Neural cell (in vitro differentiated cells): Measurements from ENCODE around the gene MANBA. TPM values are rescaled to one million over a fixed set of nuclear protein-coding genes. Genes with fewer than 3 reads are reported as not detected.
"Not testable (repeated sequence)": the region's sequence is repeated elsewhere in the genome, so short reads cannot be mapped to it uniquely, and the experiment has no call there.

Source experiments
- H2AFZ ChIP-seq: fragments of 200-600, 300-800 bp; sonication (generic), shearing (Covaris generic); 2 replicates; pipeline ENCODE4 v1.6.0; 2014; ENCODE audit warnings: low read depth, mild to moderate bottlenecking, antibody characterized with exemption, low read length, moderate library complexity
- H3F3A ChIP-seq: fragments of 200-600 bp; shearing (Covaris generic); 2 replicates; pipeline ENCODE4 v1.6.1; 2016; ENCODE audit warnings: mild to moderate bottlenecking, moderate library complexity, mixed read lengths, antibody characterized with exemption, low read length; ENCODE audit not compliant: insufficient read depth, poor library complexity, severe bottlenecking
- H3K27ac ChIP-seq: fragments of 200-600, 300-800 bp; sonication (generic), shearing (Covaris generic); 2 replicates; pipeline ENCODE4 v1.5.1; 2014; ENCODE audit warnings: mild to moderate bottlenecking, low read length, moderate library complexity
- H3K27me3 ChIP-seq: fragments of 300-800, 200-600 bp; sonication (generic), shearing (Covaris generic); 2 replicates; pipeline ENCODE4 v1.6.0; 2014; ENCODE audit warnings: mild to moderate bottlenecking, low read depth, low read length, moderate library complexity; ENCODE audit not compliant: insufficient read depth
- H3K36me3 ChIP-seq: fragments of 300-800, 200-600 bp; sonication (generic), shearing (Covaris generic); 2 replicates; pipeline ENCODE4 v1.5.1; 2014; ENCODE audit warnings: mild to moderate bottlenecking, antibody characterized with exemption, low read length, moderate library complexity; ENCODE audit not compliant: insufficient read depth
- H3K4me2 ChIP-seq: fragments of 300-800, 200-600 bp; sonication (generic), shearing (Covaris generic); 2 replicates; pipeline ENCODE4 v1.6.0; 2014; ENCODE audit warnings: mild to moderate bottlenecking, low read length
- H3K4me3 ChIP-seq: fragments of 300-800, 200-600 bp; sonication (generic), shearing (Covaris generic); 2 replicates; pipeline ENCODE4 v1.5.1; 2014; ENCODE audit warnings: mild to moderate bottlenecking, low read length, moderate library complexity
- H3K79me2 ChIP-seq: fragments of 200-600 bp; shearing (Covaris generic); replicated peaks from 2 replicates; pipeline ENCODE4 v1.6.0; 2014; ENCODE audit warnings: mild to moderate bottlenecking, low read length, moderate library complexity; ENCODE audit not compliant: insufficient read depth
- H3K9ac ChIP-seq: fragments of 300-800, 200-600 bp; sonication (generic), shearing (Covaris generic); 2 replicates; pipeline ENCODE4 v1.6.1; 2016; ENCODE audit warnings: mild to moderate bottlenecking, low read length, mixed read lengths
- H3K9me2 ChIP-seq: fragments of 200-600 bp; shearing (Covaris generic); 2 replicates; pipeline ENCODE4 v1.6.1; 2016; ENCODE audit warnings: mild to moderate bottlenecking, low read length, mixed read lengths; ENCODE audit not compliant: insufficient read depth
- H3K9me3 ChIP-seq: fragments of 200-600, 300-800 bp; sonication (generic), shearing (Covaris generic); 2 replicates; pipeline ENCODE4 v1.6.1; 2016; ENCODE audit warnings: mild to moderate bottlenecking, mixed run types, low read length, moderate library complexity, mixed read lengths
- H4K20me1 ChIP-seq: fragments of 200-600 bp; shearing (Covaris generic); 2 replicates; pipeline ENCODE4 v1.6.1; 2016; ENCODE audit warnings: mild to moderate bottlenecking, mixed run types; ENCODE audit not compliant: insufficient read depth
- EP300 ChIP-seq: fragments of 450-650 bp; conservative IDR thresholded peaks from 2 replicates; pipeline ENCODE4 v1.6.1; 2014; ENCODE audit warnings: antibody characterized with exemption, mild to moderate bottlenecking, moderate library complexity; ENCODE audit not compliant: poor library complexity, severe bottlenecking
- EZH2 ChIP-seq: fragments of 200-600, 300-800 bp; shearing (Covaris generic), sonication (generic); IDR thresholded peaks from 2 replicates; pipeline ENCODE4 v1.6.1; 2014; ENCODE audit warnings: antibody characterized with exemption, low read length, borderline replicate concordance, mild to moderate bottlenecking; ENCODE audit not compliant: insufficient read depth, poor library complexity, severe bottlenecking
- MXI1 ChIP-seq: fragments of 450-650 bp; conservative IDR thresholded peaks from 2 replicates; pipeline ENCODE4 v1.6.1; 2014; ENCODE audit warnings: antibody characterized with exemption, mild to moderate bottlenecking; ENCODE audit not compliant: poor library complexity, severe bottlenecking
- POLR2AphosphoS5 ChIP-seq: IDR thresholded peaks from 2 replicates; pipeline ENCODE4 v1.6.1; 2012
- RAD21 ChIP-seq: fragments of 450-650 bp; conservative IDR thresholded peaks from 2 replicates; pipeline ENCODE4 v1.6.1; 2014; ENCODE audit warnings: antibody characterized with exemption, mild to moderate bottlenecking, moderate library complexity
- SMC3 ChIP-seq: fragments of 450-650 bp; conservative IDR thresholded peaks from 2 replicates; pipeline ENCODE4 v1.6.1; 2014; ENCODE audit warnings: antibody characterized with exemption, mild to moderate bottlenecking, moderate library complexity; ENCODE audit not compliant: poor library complexity
- TAF1 ChIP-seq: IDR thresholded peaks from 2 replicates; pipeline ENCODE4 v1.6.1; 2012; ENCODE audit warnings: low read depth
- polyA plus RNA-seq: library from polyadenylated mRNA; depleted of rRNA; stranded (reverse); fragments of >200 nt; gene quantifications from 2 replicates; pipeline ENCODE4 v1.2.3, GENCODE V29; 2014
- TF ChIP-seq, protein P1 (sequence below): IDR thresholded peaks from 2 replicates; pipeline ENCODE4 v1.6.1; 2012; ENCODE audit warnings: borderline replicate concordance
- TF ChIP-seq, protein P2 (sequence below): fragments of 450-650 bp; IDR thresholded peaks from 2 replicates; pipeline ENCODE4 v1.5.1; 2014; ENCODE audit warnings: antibody characterized with exemption, mild to moderate bottlenecking, moderate library complexity; ENCODE audit not compliant: poor library complexity, severe bottlenecking

The MANBA gene
- polyA plus RNA-seq, 1 donor from 2014 or later, result 43.8 TPM

DNA sequence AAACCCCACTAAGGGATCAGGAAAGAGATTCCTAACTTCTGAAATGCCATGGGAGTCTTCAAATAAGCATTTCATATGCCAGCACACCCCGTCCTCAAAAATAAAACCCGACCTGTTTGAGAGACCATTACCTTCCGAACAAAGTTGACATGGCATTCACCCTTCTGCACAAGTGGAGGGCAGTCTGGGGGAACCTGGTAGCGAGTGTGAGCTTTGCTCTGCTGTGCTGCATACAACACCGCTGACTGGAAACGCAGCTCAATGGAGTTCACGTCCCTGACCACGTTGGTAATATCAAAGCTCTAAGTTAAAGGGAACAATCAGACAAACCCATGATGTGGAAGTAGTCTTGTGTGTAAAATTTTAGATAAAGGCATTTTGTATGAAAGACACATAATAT lies 38.0 kb downstream of the MANBA start:
- H3K4me2 ChIP-seq, result no peak overlapping the region
- TF ChIP-seq, protein P1, sequence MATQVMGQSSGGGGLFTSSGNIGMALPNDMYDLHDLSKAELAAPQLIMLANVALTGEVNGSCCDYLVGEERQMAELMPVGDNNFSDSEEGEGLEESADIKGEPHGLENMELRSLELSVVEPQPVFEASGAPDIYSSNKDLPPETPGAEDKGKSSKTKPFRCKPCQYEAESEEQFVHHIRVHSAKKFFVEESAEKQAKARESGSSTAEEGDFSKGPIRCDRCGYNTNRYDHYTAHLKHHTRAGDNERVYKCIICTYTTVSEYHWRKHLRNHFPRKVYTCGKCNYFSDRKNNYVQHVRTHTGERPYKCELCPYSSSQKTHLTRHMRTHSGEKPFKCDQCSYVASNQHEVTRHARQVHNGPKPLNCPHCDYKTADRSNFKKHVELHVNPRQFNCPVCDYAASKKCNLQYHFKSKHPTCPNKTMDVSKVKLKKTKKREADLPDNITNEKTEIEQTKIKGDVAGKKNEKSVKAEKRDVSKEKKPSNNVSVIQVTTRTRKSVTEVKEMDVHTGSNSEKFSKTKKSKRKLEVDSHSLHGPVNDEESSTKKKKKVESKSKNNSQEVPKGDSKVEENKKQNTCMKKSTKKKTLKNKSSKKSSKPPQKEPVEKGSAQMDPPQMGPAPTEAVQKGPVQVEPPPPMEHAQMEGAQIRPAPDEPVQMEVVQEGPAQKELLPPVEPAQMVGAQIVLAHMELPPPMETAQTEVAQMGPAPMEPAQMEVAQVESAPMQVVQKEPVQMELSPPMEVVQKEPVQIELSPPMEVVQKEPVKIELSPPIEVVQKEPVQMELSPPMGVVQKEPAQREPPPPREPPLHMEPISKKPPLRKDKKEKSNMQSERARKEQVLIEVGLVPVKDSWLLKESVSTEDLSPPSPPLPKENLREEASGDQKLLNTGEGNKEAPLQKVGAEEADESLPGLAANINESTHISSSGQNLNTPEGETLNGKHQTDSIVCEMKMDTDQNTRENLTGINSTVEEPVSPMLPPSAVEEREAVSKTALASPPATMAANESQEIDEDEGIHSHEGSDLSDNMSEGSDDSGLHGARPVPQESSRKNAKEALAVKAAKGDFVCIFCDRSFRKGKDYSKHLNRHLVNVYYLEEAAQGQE, result no peak
- TF ChIP-seq EP300 (no peak), EZH2 (no peak), POLR2AphosphoS5 (no peak), MXI1 (no peak), SMC3 (no peak), RAD21 (no peak), TAF1 (no peak)
- TF ChIP-seq, protein P2, sequence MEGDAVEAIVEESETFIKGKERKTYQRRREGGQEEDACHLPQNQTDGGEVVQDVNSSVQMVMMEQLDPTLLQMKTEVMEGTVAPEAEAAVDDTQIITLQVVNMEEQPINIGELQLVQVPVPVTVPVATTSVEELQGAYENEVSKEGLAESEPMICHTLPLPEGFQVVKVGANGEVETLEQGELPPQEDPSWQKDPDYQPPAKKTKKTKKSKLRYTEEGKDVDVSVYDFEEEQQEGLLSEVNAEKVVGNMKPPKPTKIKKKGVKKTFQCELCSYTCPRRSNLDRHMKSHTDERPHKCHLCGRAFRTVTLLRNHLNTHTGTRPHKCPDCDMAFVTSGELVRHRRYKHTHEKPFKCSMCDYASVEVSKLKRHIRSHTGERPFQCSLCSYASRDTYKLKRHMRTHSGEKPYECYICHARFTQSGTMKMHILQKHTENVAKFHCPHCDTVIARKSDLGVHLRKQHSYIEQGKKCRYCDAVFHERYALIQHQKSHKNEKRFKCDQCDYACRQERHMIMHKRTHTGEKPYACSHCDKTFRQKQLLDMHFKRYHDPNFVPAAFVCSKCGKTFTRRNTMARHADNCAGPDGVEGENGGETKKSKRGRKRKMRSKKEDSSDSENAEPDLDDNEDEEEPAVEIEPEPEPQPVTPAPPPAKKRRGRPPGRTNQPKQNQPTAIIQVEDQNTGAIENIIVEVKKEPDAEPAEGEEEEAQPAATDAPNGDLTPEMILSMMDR, result no peak
- no peaks in the 10 kb centered on the region for H3K27me3 ChIP-seq
- H3K9me2 ChIP-seq, result no peaks in the 10 kb centered on the region
- H2AFZ ChIP-seq, result no peak overlapping the region
- H3K9me3 ChIP-seq, result peaks cover 3% of the 10 kb centered on the region
- H3K27ac ChIP-seq, result no peak overlapping the region
- H3K36me3 ChIP-seq, result peaks cover 9% of the 10 kb centered on the region
- H3K9ac ChIP-seq, result no peak overlapping the region
- no peaks in the 10 kb centered on the region for H4K20me1 ChIP-seq
- no peaks in the 10 kb centered on the region for H3F3A ChIP-seq
- no peak overlapping the region for H3K4me3 ChIP-seq
- H3K79me2 ChIP-seq, result no peaks in the 10 kb centered on the region

DNA sequence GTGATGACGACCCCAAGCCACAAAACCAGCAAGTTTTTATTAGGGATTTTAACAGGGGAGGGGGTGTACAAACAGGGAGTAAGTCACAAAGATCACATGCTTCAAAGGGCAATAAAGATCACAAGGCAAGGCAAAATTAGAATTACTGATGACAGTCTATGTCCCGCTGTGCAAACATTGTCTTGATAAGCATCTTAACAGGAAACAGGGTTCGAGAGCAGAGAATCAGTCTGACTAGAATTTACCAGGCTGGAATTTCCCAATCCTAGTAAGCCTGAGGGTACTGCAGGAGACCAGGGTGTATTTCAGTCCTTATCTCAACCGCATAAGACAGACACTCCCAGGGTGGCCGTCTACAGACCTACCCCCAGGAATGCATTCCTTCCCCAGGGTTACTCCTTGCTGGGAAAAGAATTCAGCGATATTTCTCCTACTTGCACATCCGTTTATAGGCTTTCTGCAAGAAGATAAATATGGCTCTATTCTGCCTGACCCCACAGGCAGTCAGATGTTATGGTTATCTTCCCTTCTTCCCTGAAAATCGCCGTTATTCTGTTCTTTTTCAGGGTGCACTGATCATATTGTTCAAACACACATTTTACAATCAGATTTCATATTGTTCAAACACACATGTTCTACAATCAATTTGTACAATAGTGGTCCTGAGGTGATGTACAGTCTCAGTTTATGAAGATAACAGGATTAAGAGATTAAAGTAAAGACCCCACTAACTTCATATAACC lies 41.8 kb downstream of the MANBA start:
- not testable (repeated sequence) for H3K4me2 ChIP-seq, H3F3A ChIP-seq

More for the DNA sequence above, 41.8 kb downstream of the MANBA start:
- not testable (repeated sequence) for H3K27me3 ChIP-seq, H2AFZ ChIP-seq, H3K79me2 ChIP-seq, H3K27ac ChIP-seq, H3K9ac ChIP-seq, H3K9me2 ChIP-seq, H3K36me3 ChIP-seq, H4K20me1 ChIP-seq, H3K4me3 ChIP-seq, H3K9me3 ChIP-seq
